H1 (cell line): ENCODE measurements around the gene DHX32. TPM values are rescaled to one million over a fixed set of nuclear protein-coding genes. Genes with fewer than 3 reads are reported as not detected.

Experiments used
- CTCF ChIA-PET: fragments of 300-600 bp; sonication (Branson Sonifier 250); formaldehyde crosslinking; loops from one replicate; lab custom pipeline; 2021; ENCODE audit not compliant: partially characterized antibody; lab: Charles Lee
- POLR2A ChIA-PET: fragments of 300-600 bp; sonication (Branson Sonifier 250); formaldehyde crosslinking; loops from one replicate; lab custom pipeline; 2021; ENCODE audit warnings: inconsistent platforms; ENCODE audit not compliant: partially characterized antibody; lab: Charles Lee
- DNase-seq, 2 experiments: peaks; one replicate each; pipeline versions ENCODE4 v3.0.0 to v3.0.0-alpha.2; 2010 to 2022; ENCODE audit warnings: low spot score in 2 of 2, low read depth in 1 of 2, mixed read lengths in 1 of 2
- FAIRE-seq: peaks from 2 replicates; lab custom pipeline; 2011; peaks lifted over from hg19 to GRCh38; lab: Jason Lieb, UNC
- H2AFZ ChIP-seq: 2 replicates; pipeline ENCODE4 v1.8.1; 2012; ENCODE audit warnings: low read length, inconsistent platforms
- H2AK5ac ChIP-seq: 2 replicates; pipeline ENCODE4 v1.6.1; 2013; ENCODE audit warnings: low read depth, low read length
- H2BK120ac ChIP-seq: replicated peaks from 2 replicates; pipeline ENCODE3; 2013; ENCODE audit warnings: low read depth, low read length, inconsistent platforms
- H2BK12ac ChIP-seq: 2 replicates; pipeline ENCODE4 v1.6.1; 2013; ENCODE audit warnings: low read depth, low read length
- H2BK15ac ChIP-seq: 2 replicates; pipeline ENCODE4 v1.6.1; 2013; ENCODE audit warnings: low read length
- H2BK20ac ChIP-seq: 2 replicates; pipeline ENCODE4 v1.6.1; 2013; ENCODE audit warnings: low read length
- H2BK5ac ChIP-seq: 2 replicates; pipeline ENCODE4 v1.6.1; 2013; ENCODE audit warnings: low read depth, low read length
- H3K14ac ChIP-seq: 2 replicates; pipeline ENCODE4 v1.6.1; 2013; ENCODE audit warnings: inconsistent platforms; ENCODE audit not compliant: insufficient read length
- H3K18ac ChIP-seq: 2 replicates; pipeline ENCODE4 v1.6.1; 2013; ENCODE audit warnings: low read length; ENCODE audit errors: extremely low read depth
- H3K23ac ChIP-seq: 2 replicates; pipeline ENCODE4 v1.6.1; 2013; ENCODE audit warnings: inconsistent platforms; ENCODE audit not compliant: insufficient read length
- H3K23me2 ChIP-seq: 2 replicates; pipeline ENCODE4 v1.6.1; 2013; ENCODE audit warnings: low read depth, low read length
- H3K27ac ChIP-seq: 2 replicates; pipeline ENCODE4 v1.6.1; 2011; ENCODE audit warnings: low read depth, low read length, inconsistent platforms
- H3K27me3 ChIP-seq, 4 experiments: replicated peaks in 1 of 4; 1 replicate in 1 of 4; 2 replicates in 3 of 4; pipeline versions ENCODE4 v1.6.1 to v1.8.1; 2011 to 2013; ENCODE audit warnings: low read length in 3 of 4, mild to moderate bottlenecking in 3 of 4, inconsistent platforms in 2 of 4, mixed read lengths in 2 of 4, moderate library complexity in 1 of 4; ENCODE audit not compliant: control insufficient read depth in 3 of 4, insufficient read depth in 3 of 4; ENCODE audit errors: extremely low read depth in 1 of 4
- H3K36me3 ChIP-seq, 4 experiments: 2 replicates each; pipeline versions ENCODE4 v1.6.1 to v1.8.1; 2011 to 2013; ENCODE audit warnings: mild to moderate bottlenecking in 4 of 4, low read length in 3 of 4, moderate library complexity in 2 of 4, control low read depth in 1 of 4, inconsistent platforms in 1 of 4; ENCODE audit not compliant: insufficient read depth in 4 of 4, control insufficient read depth in 2 of 4
- H3K4ac ChIP-seq: replicated peaks from 2 replicates; pipeline ENCODE3; 2013; ENCODE audit warnings: low read length, low read depth, mixed read lengths, inconsistent platforms; ENCODE audit not compliant: insufficient read length
- H3K4me1 ChIP-seq, 4 experiments: replicated peaks in 1 of 4; 1 replicate in 1 of 4; 2 replicates in 3 of 4; pipeline versions ENCODE4 v1.6.1 to v1.8.1; 2011 to 2013; ENCODE audit warnings: low read length in 3 of 4, inconsistent platforms in 2 of 4, mixed read lengths in 1 of 4; ENCODE audit not compliant: insufficient read depth in 4 of 4, control insufficient read depth in 3 of 4
- H3K4me2 ChIP-seq, 2 experiments: 2 replicates each; pipeline versions ENCODE4 v1.6.1 to v1.8.1; 2011 to 2013; ENCODE audit warnings: low read depth in 2 of 2, low read length in 2 of 2, control low read depth in 1 of 2, inconsistent platforms in 1 of 2, mild to moderate bottlenecking in 1 of 2; ENCODE audit not compliant: insufficient read depth in 1 of 2
- H3K4me3 ChIP-seq, 4 experiments: fragments of 200-600, 300-600 bp in 1 of 4; sonication (generic), shearing (Covaris generic), sonication (Bioruptor Twin) in 1 of 4; 2 replicates each; pipeline versions ENCODE4 v1.5.1 to v1.8.1; 2011 to 2016; ENCODE audit warnings: low read length in 4 of 4, low read depth in 3 of 4, control low read depth in 2 of 4, inconsistent platforms in 2 of 4, mild to moderate bottlenecking in 2 of 4, mixed read lengths in 1 of 4, moderate library complexity in 1 of 4; ENCODE audit not compliant: insufficient read depth in 2 of 4; ENCODE audit errors: extremely low read depth in 1 of 4
- H3K56ac ChIP-seq: replicated peaks from 2 replicates; pipeline ENCODE3; 2013; ENCODE audit warnings: low read depth, mild to moderate bottlenecking, mixed read lengths, low read length, inconsistent platforms; ENCODE audit not compliant: insufficient read length
- H3K79me1 ChIP-seq: 2 replicates; pipeline ENCODE4 v1.6.1; 2013; ENCODE audit warnings: low read depth, low read length, control low read depth
- H3K79me2 ChIP-seq, 2 experiments: 2 replicates each; pipeline versions ENCODE4 v1.6.1 to v1.8.1; 2012 to 2013; ENCODE audit warnings: low read length in 2 of 2, mild to moderate bottlenecking in 2 of 2, inconsistent platforms in 1 of 2; ENCODE audit not compliant: insufficient read depth in 2 of 2, control insufficient read depth in 1 of 2
- H3K9ac ChIP-seq, 4 experiments: replicated peaks in 1 of 4; 1 replicate in 1 of 4; 2 replicates in 3 of 4; pipeline versions ENCODE4 v1.6.1 to v1.8.1; 2011 to 2013; ENCODE audit warnings: low read depth in 3 of 4, low read length in 3 of 4, control low read depth in 2 of 4, mild to moderate bottlenecking in 2 of 4, moderate library complexity in 2 of 4, inconsistent platforms in 1 of 4; ENCODE audit errors: extremely low read depth in 1 of 4
- H3K9me3 ChIP-seq, 2 experiments: 2 replicates each; pipeline versions ENCODE4 v1.6.1 to v1.8.1; 2012 to 2013; ENCODE audit warnings: mild to moderate bottlenecking in 2 of 2, moderate library complexity in 2 of 2, control low read depth in 1 of 2, inconsistent platforms in 1 of 2, low read depth in 1 of 2, low read length in 1 of 2, mixed read lengths in 1 of 2; ENCODE audit not compliant: insufficient read depth in 2 of 2
- H4K20me1 ChIP-seq, 2 experiments: replicated peaks in 1 of 2; 2 replicates each; pipeline versions ENCODE3 to v1.8.1; 2011 to 2013; ENCODE audit warnings: inconsistent platforms in 2 of 2, low read length in 2 of 2, mild to moderate bottlenecking in 1 of 2; ENCODE audit not compliant: insufficient read depth in 2 of 2, control insufficient read depth in 1 of 2
- H4K5ac ChIP-seq: 2 replicates; pipeline ENCODE4 v1.6.1; 2013; ENCODE audit warnings: low read length, low read depth, mixed read lengths, inconsistent platforms; ENCODE audit not compliant: insufficient read length
- H4K8ac ChIP-seq: 2 replicates; pipeline ENCODE4 v1.8.0; 2013; ENCODE audit warnings: mild to moderate bottlenecking, moderate library complexity, low read length, inconsistent platforms; ENCODE audit not compliant: insufficient read depth; ENCODE audit errors: extremely low read depth
- H4K91ac ChIP-seq: replicated peaks from 2 replicates; pipeline ENCODE3; 2013; ENCODE audit warnings: low read length, mixed read lengths, inconsistent platforms; ENCODE audit not compliant: insufficient read length
- ATF3 ChIP-seq: IDR thresholded peaks from 2 replicates; pipeline ENCODE4 v1.6.1; 2011; ENCODE audit warnings: low read depth, mild to moderate bottlenecking, low read length; ENCODE audit not compliant: insufficient read depth
- CHD2 ChIP-seq: IDR thresholded peaks from 2 replicates; pipeline ENCODE4 v1.6.1; 2012; ENCODE audit warnings: low read length, improper control_type of control experiment
- CTBP2 ChIP-seq: IDR thresholded peaks from 2 replicates; pipeline ENCODE4 v1.7.0; 2011; ENCODE audit warnings: borderline replicate concordance, mild to moderate bottlenecking, moderate library complexity, mixed read lengths, low read length; ENCODE audit not compliant: insufficient read depth, insufficient read length
- JUND ChIP-seq: IDR thresholded peaks from 2 replicates; pipeline ENCODE4 v1.6.1; 2011; ENCODE audit warnings: mild to moderate bottlenecking, improper control_type of control experiment, low read length
- KDM1A ChIP-seq: fragments of 200-600, 300-600 bp; sonication (generic); IDR thresholded peaks from 2 replicates; pipeline ENCODE4 v1.7.1; 2016; ENCODE audit warnings: mild to moderate bottlenecking, low read length, borderline replicate concordance
- MAFK ChIP-seq: IDR thresholded peaks from 2 replicates; pipeline ENCODE4 v1.6.1; 2012; ENCODE audit warnings: low read depth, mild to moderate bottlenecking, improper control_type of control experiment, low read length
- POLR2AphosphoS5 ChIP-seq: IDR thresholded peaks from 2 replicates; pipeline ENCODE4 v1.6.1; 2011; ENCODE audit warnings: low read depth, low read length
- RAD21 ChIP-seq, 2 experiments: IDR thresholded peaks in 1 of 2; conservative IDR thresholded peaks in 1 of 2; 2 replicates each; pipeline ENCODE4 v1.6.1; 2011; ENCODE audit warnings: low read depth in 2 of 2, low read length in 2 of 2, improper control_type of control experiment in 1 of 2, inconsistent platforms in 1 of 2, mild to moderate bottlenecking in 1 of 2, moderate library complexity in 1 of 2
- SAP30 ChIP-seq: fragments of 300-600 bp; sonication (generic); IDR thresholded peaks from 2 replicates; pipeline ENCODE4 v1.7.1; 2012; ENCODE audit warnings: low read length, moderate library complexity, mild to moderate bottlenecking, inconsistent platforms; ENCODE audit not compliant: insufficient read depth, insufficient replicate concordance
- SP4 ChIP-seq: IDR thresholded peaks from 2 replicates; pipeline ENCODE4 v1.6.1; 2012; ENCODE audit warnings: low read length, inconsistent platforms
- SUZ12 ChIP-seq: fragments of 200-600 bp; sonication (generic); IDR thresholded peaks from 2 replicates; pipeline ENCODE4 v1.6.1; 2012; ENCODE audit warnings: mild to moderate bottlenecking, inconsistent platforms, low read length, moderate library complexity, mixed read lengths
- TAF7 ChIP-seq: optimal IDR thresholded peaks from 2 replicates; pipeline ENCODE3; 2011; ENCODE audit warnings: low read depth, mild to moderate bottlenecking, inconsistent platforms, low read length, moderate library complexity, borderline replicate concordance
- WGBS, 2 experiments: shearing (Covaris generic) in 1 of 2; methylation state at CpG; one replicate each; pipeline versions ENCODE4 v1.1.6 to v1.1.7; 2013 to 2015; ENCODE audit warnings: low lambda C conversion rate in 2 of 2, mixed read lengths in 2 of 2, inconsistent platforms in 1 of 2, low coverage in 1 of 2, missing lambda C conversion rate in 1 of 2; ENCODE audit not compliant: insufficient replicate concordance in 2 of 2, insufficient coverage in 1 of 2, insufficient read length in 1 of 2; ENCODE audit errors: extremely low coverage in 1 of 2, missing lambda C conversion rate in 1 of 2; 5-methylcytosine and 5-hydroxymethylcytosine counted together
- polyA plus RNA-seq, 7 experiments: library from polyadenylated mRNA; depleted of rRNA in 3 of 7; stranded (reverse) in 5 of 7; unstranded in 2 of 7; fragments of >200 nt in 5 of 7; fragments of 200-250 nt in 2 of 7; gene quantifications; 1 replicate in 5 of 7; 2 replicates in 1 of 7; 4 replicates in 1 of 7; pipeline versions ENCODE4 v1.2.1 to v1.2.3, GENCODE V29; 2011 to 2013; ENCODE audit warnings: missing spikeins in 2 of 7, mixed read lengths in 2 of 7
- total RNA-seq: library from RNA; stranded (reverse); fragmentation: NEBNext Ultra II Directional; extraction: Animal tissue kit (Norgen Biotek cat#: 25700); gene quantifications from 2 replicates; pipeline ENCODE4 v1.2.1, GENCODE V29; 2021

Gene DHX32
- total and polyA plus RNA-seq, 2 of the 8 experiments (the other 6 are each of a cell fraction or from before 2014, with no cell fraction given), result 12.4 to 15.8 TPM

DNA sequence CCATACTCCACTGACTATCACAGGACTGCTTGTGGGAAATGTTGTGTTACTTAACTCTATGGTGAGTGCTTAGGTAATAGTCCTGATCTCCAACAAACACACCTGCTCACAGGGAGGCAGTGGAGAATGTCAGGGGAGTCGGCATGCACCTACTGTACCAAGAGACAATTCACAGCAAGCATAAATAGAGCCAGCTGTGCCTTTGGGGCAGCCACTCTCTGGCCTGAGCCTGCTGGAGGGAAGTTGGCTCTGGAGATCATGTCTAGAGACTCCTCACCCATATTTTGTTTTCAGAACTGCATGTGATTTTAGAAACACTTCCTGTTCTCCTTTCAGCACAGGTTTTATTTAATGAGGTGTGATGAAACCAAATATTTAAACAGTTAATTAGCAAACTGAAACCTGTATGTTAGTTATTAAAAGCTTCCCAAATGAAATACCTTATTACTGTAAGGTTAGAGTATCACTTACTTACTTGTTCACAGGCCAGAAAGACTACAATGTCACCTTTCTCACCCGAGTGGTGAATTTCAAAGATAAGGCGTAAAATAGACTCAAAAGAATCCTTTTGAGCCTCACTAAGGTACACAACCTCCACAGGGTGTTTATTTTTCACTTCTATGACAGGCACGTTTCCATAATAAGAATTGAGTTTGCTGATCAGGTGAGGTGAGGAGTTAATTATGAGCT lies 21.8 kb downstream of the DHX32 start:
- no peak overlapping the region for H3K14ac ChIP-seq
- WGBS, 2 experiments, result 94% methylated on average over 4 of the region's 4 CpGs; no CpG with 5 or more reads in 1 of the 2 experiments
- no peak overlapping the region for H3K4me3 ChIP-seq
- H3K27ac ChIP-seq, result no peak overlapping the region
- H3K23me2 ChIP-seq, result no peaks in the 10 kb centered on the region
- no peak overlapping the region for H3K9ac ChIP-seq
- no peak overlapping the region for H2AFZ ChIP-seq
- no peak overlapping the region for H4K91ac ChIP-seq
- no peak overlapping the region for H3K56ac ChIP-seq
- H2BK12ac ChIP-seq, result no peak overlapping the region
- DNase-seq (no peak), FAIRE-seq (no peak)
- no peaks in the 10 kb centered on the region for H3K79me1 ChIP-seq
- no peak overlapping the region for H3K4ac ChIP-seq
- CTCF ChIA-PET, result interaction anchor here (1.2 to 4.1 kb wide), 2 partner anchors 9 to 21 kb away, joined by 3 to 30 read pairs; no protein-coding TSS in a partner anchor
- H4K8ac ChIP-seq, result no peak overlapping the region
- no peaks in the 10 kb centered on the region for H3K4me1 ChIP-seq
- H3K23ac ChIP-seq, result no peak overlapping the region
- H2BK5ac ChIP-seq, result no peak overlapping the region
- no peaks in the 10 kb centered on the region for H3K9me3 ChIP-seq
- no peaks in the 10 kb centered on the region for H4K20me1 ChIP-seq
- no peak overlapping the region for H4K5ac ChIP-seq
- H2BK120ac ChIP-seq, result no peak overlapping the region
- peaks cover 0 to 4% (median 0%) of the 10 kb centered on the region in 4 experiments; a peak in 4 of 8 replicates for H3K36me3 ChIP-seq
- no peak overlapping the region for H3K18ac ChIP-seq
- H2BK15ac ChIP-seq, result no peak overlapping the region
- no peak overlapping the region for H2BK20ac ChIP-seq
- H3K27me3 ChIP-seq, result no peaks in the 10 kb centered on the region
- H3K4me2 ChIP-seq, result no peak overlapping the region
- H2AK5ac ChIP-seq, result no peak overlapping the region
- no peaks in the 10 kb centered on the region for H3K79me2 ChIP-seq
- POLR2A ChIA-PET, result interaction anchor here (0.6 to 0.8 kb wide), 3 partner anchors 20 to 23 kb away, joined by 3 read pairs; no protein-coding TSS in a partner anchor
- TF ChIP-seq KDM1A (no peak), SP4 (no peak), CHD2 (no peak), POLR2AphosphoS5 (no peak), JUND (no peak), ATF3 (no peak), TAF7 (no peak), SAP30 (no peak), CTBP2 (no peak), SUZ12 (no peak), RAD21 (IDR thresholded peaks at IDR 0.05 in 1 of 2, conservative IDR thresholded peaks at IDR 0.05 in 1 of 2; ENCODE audit: low read depth in 2 of 2, low read length in 2 of 2) (no peak), MAFK (no peak)
